Astrocyte (in vitro differentiated cells and primary cell): ENCODE measurements around the gene EPHA2. TPM values are rescaled to one million over a fixed set of nuclear protein-coding genes. Genes with fewer than 3 reads are reported as not detected.

ENCODE experiments used
- DNase-seq: peaks from one replicate; pipeline ENCODE4 v3.0.0-alpha.2; 2010; ENCODE audit warnings: low read depth
- FAIRE-seq: peaks from 2 replicates; lab custom pipeline; 2011; peaks lifted over from hg19 to GRCh38; lab: Jason Lieb, UNC
- H2AFZ ChIP-seq: 2 replicates; pipeline ENCODE4 v1.6.0; 2012; ENCODE audit warnings: low read depth, low read length, inconsistent platforms
- H3K27ac ChIP-seq: 2 replicates; pipeline ENCODE4 v1.5.1; 2011; ENCODE audit warnings: low read depth, low read length, inconsistent platforms
- H3K27me3 ChIP-seq: 2 replicates; pipeline ENCODE4 v1.6.0; 2011; ENCODE audit warnings: low read length, inconsistent platforms; ENCODE audit not compliant: insufficient read depth
- H3K36me3 ChIP-seq: 2 replicates; pipeline ENCODE4 v1.5.1; 2011; ENCODE audit warnings: low read length, inconsistent platforms; ENCODE audit not compliant: insufficient read depth
- H3K4me1 ChIP-seq: 2 replicates; pipeline ENCODE4 v1.5.1; 2011; ENCODE audit warnings: low read length, inconsistent platforms; ENCODE audit not compliant: insufficient read depth
- H3K4me2 ChIP-seq: 2 replicates; pipeline ENCODE4 v1.6.0; 2012; ENCODE audit warnings: low read length, inconsistent platforms
- H3K4me3 ChIP-seq: 2 replicates; pipeline ENCODE4 v1.5.1; 2011; ENCODE audit warnings: low read depth, mild to moderate bottlenecking, low read length, inconsistent platforms; ENCODE audit not compliant: insufficient read depth
- H3K79me2 ChIP-seq: 2 replicates; pipeline ENCODE4 v1.6.0; 2012; ENCODE audit warnings: mild to moderate bottlenecking, low read length, inconsistent platforms; ENCODE audit not compliant: insufficient read depth
- H3K9ac ChIP-seq: 2 replicates; pipeline ENCODE4 v1.6.0; 2012; ENCODE audit warnings: mild to moderate bottlenecking, low read length, inconsistent platforms
- H3K9me3 ChIP-seq: 2 replicates; pipeline ENCODE4 v1.5.1; 2012; ENCODE audit warnings: low read depth, mild to moderate bottlenecking, low read length, inconsistent platforms; ENCODE audit not compliant: insufficient read depth
- H4K20me1 ChIP-seq: 2 replicates; pipeline ENCODE4 v1.6.0; 2012; ENCODE audit warnings: low read length, inconsistent platforms; ENCODE audit not compliant: insufficient read depth
- H3K27ac Mint-ChIP-seq: one replicate; pipeline ENCODE4 v1.8.0; 2021; ENCODE audit warnings: mild to moderate bottlenecking, mixed read lengths; ENCODE audit not compliant: unreplicated experiment
- H3K27me3 Mint-ChIP-seq: one replicate; pipeline ENCODE4 v1.8.0; 2021; ENCODE audit warnings: low read depth, mixed read lengths; ENCODE audit not compliant: unreplicated experiment
- H3K36me3 Mint-ChIP-seq: one replicate; pipeline ENCODE4 v1.8.0; 2021; ENCODE audit warnings: low read depth, mixed read lengths; ENCODE audit not compliant: unreplicated experiment
- H3K4me1 Mint-ChIP-seq: one replicate; pipeline ENCODE4 v1.8.0; 2021; ENCODE audit warnings: low read depth, mixed read lengths; ENCODE audit not compliant: unreplicated experiment
- H3K4me3 Mint-ChIP-seq: one replicate; pipeline ENCODE4 v1.8.0; 2021; ENCODE audit warnings: mild to moderate bottlenecking, moderate library complexity, mixed read lengths; ENCODE audit not compliant: unreplicated experiment
- H3K9me3 Mint-ChIP-seq: one replicate; pipeline ENCODE4 v1.8.0; 2021; ENCODE audit warnings: mild to moderate bottlenecking, mixed read lengths; ENCODE audit not compliant: unreplicated experiment
- CTCF ChIP-seq: IDR thresholded peaks from 2 replicates; pipeline ENCODE4 v1.5.1; 2011; ENCODE audit warnings: low read depth, mild to moderate bottlenecking, inconsistent platforms, low read length, moderate library complexity; ENCODE audit not compliant: insufficient read depth
- EZH2 ChIP-seq: IDR thresholded peaks from 2 replicates; pipeline ENCODE4 v1.6.1; 2012; ENCODE audit warnings: mild to moderate bottlenecking, low read length, inconsistent platforms; ENCODE audit not compliant: insufficient read depth
- total RNA-seq: library from RNA; stranded (reverse); gene quantifications from 2 replicates; pipeline ENCODE4 v1.2.1, GENCODE V29; 2021

Gene EPHA2
- total RNA-seq, 1 donor from 2014 or later, result 140 TPM

- H3K36me3 ChIP-seq, result peaks cover 43% of the 10 kb centered on the region
- H3K27ac ChIP-seq, result no peak overlapping the region
- no peak overlapping the region for H3K9ac ChIP-seq
- no peak for TF ChIP-seq EZH2
- TF ChIP-seq CTCF, result no peak
- H4K20me1 ChIP-seq, result peaks cover 79% of the 10 kb centered on the region
- Mint-ChIP-seq H3K36me3 (peaks cover 37% of the 10 kb centered on the region), H3K27me3 (no peaks in the 10 kb centered on the region), H3K27ac (no peak overlapping the region), H3K4me1 (peaks cover 20% of the 10 kb centered on the region), H3K4me3 (no peak overlapping the region), H3K9me3 (no peaks in the 10 kb centered on the region)
- no peak for DNase-seq
- no peak overlapping the region for H3K4me3 ChIP-seq
- no peak overlapping the region for H3K4me2 ChIP-seq
- FAIRE-seq, result no peak
- H3K79me2 ChIP-seq, result peaks cover 30% of the 10 kb centered on the region
- H3K4me1 ChIP-seq, result peaks cover 13% of the 10 kb centered on the region
- no peaks in the 10 kb centered on the region for H3K9me3 ChIP-seq
- no peak overlapping the region for H2AFZ ChIP-seq
- no peaks in the 10 kb centered on the region for H3K27me3 ChIP-seq
Observed at GRCh38 chr1:16125088-16125470, 30.8 kb downstream of the EPHA2 start.

GRCh38 chr1:16124377-16125087 is 31.3 kb downstream of the EPHA2 start:
- H3K79me2 ChIP-seq, result peaks cover 24% of the 10 kb centered on the region
- no peaks in the 10 kb centered on the region for H3K9me3 ChIP-seq
- peaks cover 13% of the 10 kb centered on the region for H3K4me1 ChIP-seq
- H4K20me1 ChIP-seq, result peaks cover 73% of the 10 kb centered on the region
- Mint-ChIP-seq H3K27me3 (no peaks in the 10 kb centered on the region), H3K36me3 (peaks cover 33% of the 10 kb centered on the region), H3K9me3 (no peaks in the 10 kb centered on the region), H3K27ac (peak overlapping the region; percentile 53), H3K4me1 (peaks cover 20% of the 10 kb centered on the region), H3K4me3 (no peak overlapping the region)
- peaks cover 38% of the 10 kb centered on the region for H3K36me3 ChIP-seq
- no peak overlapping the region for H3K9ac ChIP-seq
- no peak overlapping the region for H3K27ac ChIP-seq
- DNase-seq (no peak), FAIRE-seq (no peak)
- no peak for TF ChIP-seq EZH2
- no peak for TF ChIP-seq CTCF
- H3K4me2 ChIP-seq, result no peak overlapping the region
- no peaks in the 10 kb centered on the region for H3K27me3 ChIP-seq
- H3K4me3 ChIP-seq, result no peak overlapping the region
- H2AFZ ChIP-seq, result no peak overlapping the region

GRCh38 chr1:16122916-16123315 is 33.0 kb downstream of the EPHA2 start:
- H3K27ac Mint-ChIP-seq, result peak overlapping the region; percentile 87
- peaks cover 26% of the 10 kb centered on the region for H3K36me3 ChIP-seq

More at GRCh38 chr1:16122916-16123315, 33.0 kb downstream of the EPHA2 start:
- peaks cover 57% of the 10 kb centered on the region for H4K20me1 ChIP-seq
- Mint-ChIP-seq H3K9me3 (no peaks in the 10 kb centered on the region), H3K4me1 (peaks cover 22% of the 10 kb centered on the region), H3K36me3 (peaks cover 29% of the 10 kb centered on the region), H3K27me3 (no peaks in the 10 kb centered on the region), H3K4me3 (peak overlapping the region; percentile 62)
- TF ChIP-seq EZH2 (no peak), CTCF (no peak)
- peak; percentile 68 for FAIRE-seq
- DNase-seq, result peak; percentile 96
- H3K4me1 ChIP-seq, result peaks cover 13% of the 10 kb centered on the region
- no peak overlapping the region for H3K27ac ChIP-seq
- H2AFZ ChIP-seq, result no peak overlapping the region
- H3K4me2 ChIP-seq, result peak overlapping the region; percentile 10
- no peaks in the 10 kb centered on the region for H3K27me3 ChIP-seq
- H3K9me3 ChIP-seq, result no peaks in the 10 kb centered on the region
- H3K9ac ChIP-seq, result no peak overlapping the region
- H3K4me3 ChIP-seq, result no peak overlapping the region
- peaks cover 13% of the 10 kb centered on the region for H3K79me2 ChIP-seq
